NOMO-1 treated with dmso at 0.1 percent for 144 hours (cell line): ENCODE results near the gene ADAMTS13.

Experiments
- DNase-seq: peaks from one replicate; lab custom pipeline; 2025; ENCODE audit not compliant: unreplicated experiment; lab: John Stamatoyannopoulos, UW

Gene ADAMTS13

DNA sequence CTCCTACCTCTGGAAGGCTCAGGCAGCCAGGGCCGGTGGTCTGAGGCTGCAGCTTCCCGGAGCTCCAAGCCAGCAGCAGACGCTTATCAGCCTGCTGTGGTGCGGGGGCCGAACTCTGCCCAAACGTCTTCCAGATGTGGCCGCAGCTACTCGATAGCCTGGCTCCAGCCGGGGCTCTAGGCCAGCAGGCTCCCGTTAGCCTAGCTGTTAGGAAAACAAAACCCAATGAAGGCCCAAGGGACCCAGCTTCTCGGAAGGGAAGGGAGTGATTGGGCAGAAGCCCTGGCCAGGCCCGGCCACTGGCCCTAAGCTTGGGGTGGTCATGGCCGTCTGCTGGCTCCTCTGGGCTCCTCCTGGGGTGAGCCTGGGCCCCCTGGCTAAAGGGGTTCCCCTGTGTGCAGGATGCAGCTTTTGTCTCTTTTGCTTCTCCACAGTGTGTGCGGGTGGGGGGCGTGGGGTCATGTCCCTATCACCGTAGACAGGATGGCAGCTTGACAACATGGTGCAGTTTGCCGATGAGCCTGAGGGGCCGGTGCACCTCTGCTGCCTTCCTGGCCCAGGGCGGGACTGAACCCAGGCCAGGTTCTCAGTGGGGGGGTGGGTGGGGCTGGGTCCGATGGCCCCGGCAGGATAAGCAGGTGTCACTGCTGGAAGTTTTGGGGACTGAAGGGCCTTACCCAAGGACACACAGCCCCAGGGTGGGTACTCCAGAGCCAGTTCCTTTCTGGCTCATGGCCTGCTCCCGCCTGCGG is 83.9 kb downstream of the ADAMTS13 start:
- DNase-seq: no peak

DNA sequence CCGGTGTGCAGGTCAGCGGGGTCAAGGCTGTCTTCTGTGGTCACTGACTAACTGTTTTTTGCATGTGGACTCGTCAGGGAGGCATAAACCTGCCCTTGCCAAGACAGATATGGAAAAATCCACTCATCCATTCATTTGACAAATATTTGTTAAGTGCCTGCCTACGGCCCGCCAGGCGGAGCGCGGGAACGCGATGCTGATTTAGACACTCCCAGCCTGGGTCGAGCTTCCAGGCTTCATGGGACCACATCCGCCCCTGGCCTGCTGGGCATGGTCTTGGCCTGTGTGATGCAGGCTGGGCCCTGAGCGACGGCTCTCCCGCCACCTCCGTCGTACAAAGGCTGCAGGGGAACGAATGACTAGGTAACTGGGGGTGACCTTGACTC is 84.5 kb downstream of the ADAMTS13 start:
- no peak for DNase-seq

DNA sequence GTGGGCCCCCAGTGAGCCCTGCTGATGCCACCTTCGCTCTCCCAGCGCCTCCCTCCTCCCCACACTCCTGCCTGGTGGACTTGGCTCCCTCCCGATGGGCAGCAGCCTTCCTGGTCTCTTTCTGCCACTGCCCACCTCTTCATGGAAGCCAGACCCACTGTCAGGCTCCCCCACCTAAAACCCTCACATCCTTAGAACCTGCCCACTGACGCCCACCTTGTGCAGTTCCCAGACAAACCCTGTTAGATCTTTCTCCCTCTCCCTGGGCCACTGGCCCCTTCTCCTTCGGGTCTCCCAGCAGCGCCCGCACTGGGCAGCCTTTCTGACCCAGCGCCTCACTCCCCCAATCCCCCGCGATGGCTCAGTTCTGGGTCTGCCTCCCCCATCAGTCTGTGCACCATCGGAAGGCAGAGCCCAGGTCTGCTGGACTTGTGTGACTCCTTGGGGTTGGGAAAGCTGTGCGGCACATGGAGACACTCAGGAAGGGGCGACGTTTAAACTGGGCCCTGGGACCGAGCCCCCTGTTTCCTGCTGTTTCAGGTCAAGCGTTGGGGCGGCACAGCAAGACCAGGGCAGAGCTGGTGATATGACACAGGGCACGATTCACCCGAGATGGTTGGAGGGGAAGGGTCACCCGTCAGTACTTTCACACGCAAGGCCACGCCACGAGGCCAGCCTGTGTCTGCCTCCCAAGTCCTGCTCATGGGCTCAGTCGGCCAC is 85.2 kb downstream of the ADAMTS13 start:
- no peak for DNase-seq

DNA sequence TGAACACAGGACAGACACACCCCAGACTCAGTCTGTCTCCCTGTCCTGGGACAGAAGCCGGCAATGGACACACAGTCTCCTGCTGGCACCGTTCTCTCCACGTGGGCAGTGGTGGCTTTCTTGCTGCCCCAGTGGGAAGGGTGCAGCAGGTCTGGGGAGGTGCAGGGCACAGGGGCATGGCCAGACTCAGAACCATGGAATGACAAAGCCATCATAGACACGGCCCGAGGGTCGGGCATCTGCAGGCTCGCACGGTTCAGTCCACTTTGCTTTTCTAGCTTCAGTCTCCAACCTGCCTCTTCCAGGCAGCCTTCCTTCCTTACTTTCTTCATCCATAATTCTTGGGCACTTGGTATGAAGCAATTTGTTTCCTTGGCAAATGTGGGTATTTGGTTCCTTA is 85.9 kb downstream of the ADAMTS13 start:
- no peak for DNase-seq
